Spinal cord (tissue), 10 donors: Measurements from ENCODE around the gene IQGAP3. TPM values are rescaled to one million over a fixed set of nuclear protein-coding genes. Genes with fewer than 3 reads are reported as not detected.

Source experiments
- DNase-seq, 6 donors: peaks; one replicate each; pipeline versions ENCODE4 v3.0.0 to v3.0.0-alpha.2; 2013 to 2015; ENCODE audit warnings: low spot score in 6 of 6, low read depth in 4 of 6
- H3K27ac ChIP-seq: one replicate; pipeline ENCODE4 v1.5.1; 2013; ENCODE audit warnings: low read depth, low read length, control low read depth
- H3K27me3 ChIP-seq: one replicate; pipeline ENCODE4 v1.6.1; 2013; ENCODE audit warnings: low read length; ENCODE audit not compliant: control insufficient read depth, insufficient read depth
- H3K36me3 ChIP-seq: one replicate; pipeline ENCODE4 v1.6.1; 2013; ENCODE audit warnings: low read length; ENCODE audit not compliant: control insufficient read depth, insufficient read depth
- H3K4me1 ChIP-seq: one replicate; pipeline ENCODE4 v1.6.1; 2013; ENCODE audit warnings: low read length; ENCODE audit not compliant: control insufficient read depth, insufficient read depth
- H3K4me3 ChIP-seq: one replicate; pipeline ENCODE4 v1.5.1; 2013; ENCODE audit warnings: low read depth, low read length, control low read depth
- H3K9me3 ChIP-seq: one replicate; pipeline ENCODE4 v1.6.1; 2013; ENCODE audit warnings: low read length; ENCODE audit not compliant: control insufficient read depth, insufficient read depth
- WGBS: methylation state at CpG from one replicate; pipeline ENCODE4 v1.1.5; 2013; ENCODE audit warnings: missing lambda C conversion rate; ENCODE audit not compliant: insufficient coverage; 5-methylcytosine and 5-hydroxymethylcytosine counted together
- polyA plus RNA-seq, 2 donors: library from polyadenylated mRNA; unstranded; fragments of 120-200 nt; gene quantifications; one replicate each; pipeline ENCODE4 v1.2.1, GENCODE V29; 2013; ENCODE audit not compliant: insufficient read length in 2 of 2
- total RNA-seq, 2 donors: library from RNA; depleted of rRNA in 1 of 2; stranded (reverse); fragments of 120-200 nt in 1 of 2; fragments of >200 nt in 1 of 2; gene quantifications; one replicate each; pipeline versions ENCODE4 v1.2.3 to v1.2.4, GENCODE V29; 2013 to 2014
- donor health status: healthy.

Gene IQGAP3
- total and polyA plus RNA-seq, 4 donors = 4.9 to 10.4 (median 7.0) TPM

DNA sequence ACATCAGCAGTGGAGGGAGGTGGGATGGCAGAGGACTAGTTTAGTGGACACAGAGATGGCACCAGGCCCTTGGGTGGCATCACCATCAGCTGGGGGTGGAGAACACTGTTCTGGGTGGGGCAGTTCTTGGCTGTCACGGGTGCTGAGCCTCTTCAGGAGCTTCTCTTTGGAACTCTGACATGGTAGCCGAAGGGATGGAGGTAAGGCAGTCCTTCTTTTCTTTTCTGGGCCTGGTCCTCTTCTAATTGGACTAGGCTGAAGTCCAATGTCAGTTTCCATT lies 63.5 kb downstream of the IQGAP3 start:
- no peak overlapping the region for H3K27ac ChIP-seq
- no peak overlapping the region for H3K4me3 ChIP-seq
- no peaks in the 10 kb centered on the region for H3K27me3 ChIP-seq
- H3K9me3 ChIP-seq = no peaks in the 10 kb centered on the region
- H3K36me3 ChIP-seq = no peaks in the 10 kb centered on the region
- WGBS = 85% methylated on average over 2 of the region's 2 CpGs
- peaks cover 39% of the 10 kb centered on the region for H3K4me1 ChIP-seq
- DNase-seq = no peak

DNA sequence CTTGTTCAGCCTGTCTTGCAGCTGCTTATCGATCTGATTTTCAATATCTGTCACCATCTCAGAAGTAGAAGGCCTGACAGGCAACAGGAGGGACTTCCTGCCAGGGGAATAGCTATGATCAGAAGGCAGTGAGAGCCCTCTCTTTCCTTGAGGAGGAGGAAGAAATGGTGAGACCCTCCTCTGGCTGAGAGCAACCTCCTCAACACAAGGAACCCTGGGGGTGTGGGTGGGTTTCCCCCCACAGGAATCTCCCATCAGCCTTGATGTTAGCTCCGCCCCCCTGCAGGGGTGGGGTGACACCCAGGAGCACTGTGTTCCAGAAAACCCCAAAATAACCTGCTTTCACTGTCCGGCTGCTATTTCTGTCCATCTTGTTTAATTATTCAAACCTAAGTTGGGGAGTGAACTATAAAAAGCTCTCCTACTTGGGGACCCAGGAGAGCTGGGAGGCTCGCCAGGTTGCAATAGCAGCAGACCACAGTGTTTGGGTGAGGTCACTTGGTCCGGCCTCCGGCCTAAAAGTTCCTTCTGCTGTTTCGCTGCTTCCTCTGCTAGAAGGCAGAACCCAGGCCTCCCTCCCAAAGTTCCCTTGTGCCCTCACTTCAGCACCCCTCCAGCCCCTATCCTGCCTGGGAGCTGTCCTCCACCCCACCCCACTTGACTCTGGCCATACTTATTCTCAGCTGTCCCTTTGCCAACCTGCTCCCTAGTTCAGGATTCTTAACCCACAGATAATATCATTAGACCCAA lies 64.0 kb downstream of the IQGAP3 start:
- Histone ChIP-seq H3K4me1 (peaks cover 40% of the 10 kb centered on the region), H3K27me3 (no peaks in the 10 kb centered on the region), H3K27ac (no peak overlapping the region), H3K36me3 (no peaks in the 10 kb centered on the region), H3K4me3 (no peak overlapping the region), H3K9me3 (no peaks in the 10 kb centered on the region)
- WGBS = 85% methylated on average over 5 of the region's 7 CpGs
- no peak for DNase-seq

DNA sequence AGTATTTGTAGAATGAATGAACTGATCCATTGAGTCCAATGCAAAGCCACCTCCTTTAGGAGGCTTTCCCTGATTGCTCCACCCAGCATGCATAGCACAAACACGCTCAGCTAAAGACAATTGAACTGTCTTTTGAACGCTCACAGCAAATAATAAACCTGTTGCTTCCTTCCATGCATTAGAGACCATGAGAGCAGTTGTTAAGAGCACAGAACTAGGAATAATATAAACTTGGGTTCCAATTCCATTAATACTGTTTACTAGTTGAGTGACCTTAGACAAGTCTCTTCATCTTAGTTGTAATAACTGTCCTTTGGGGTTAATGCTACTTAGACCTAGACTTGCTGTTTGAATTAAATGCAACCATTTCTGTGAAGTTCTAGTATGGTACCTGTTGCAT lies 65.9 kb downstream of the IQGAP3 start:
- Histone ChIP-seq H3K27me3 (no peaks in the 10 kb centered on the region), H3K27ac (no peak overlapping the region), H3K4me3 (no peak overlapping the region), H3K9me3 (no peaks in the 10 kb centered on the region), H3K36me3 (no peaks in the 10 kb centered on the region), H3K4me1 (peaks cover 59% of the 10 kb centered on the region)
- DNase-seq = no peak
- no CpG with 5 or more reads among the region's 2 CpGs for WGBS

DNA sequence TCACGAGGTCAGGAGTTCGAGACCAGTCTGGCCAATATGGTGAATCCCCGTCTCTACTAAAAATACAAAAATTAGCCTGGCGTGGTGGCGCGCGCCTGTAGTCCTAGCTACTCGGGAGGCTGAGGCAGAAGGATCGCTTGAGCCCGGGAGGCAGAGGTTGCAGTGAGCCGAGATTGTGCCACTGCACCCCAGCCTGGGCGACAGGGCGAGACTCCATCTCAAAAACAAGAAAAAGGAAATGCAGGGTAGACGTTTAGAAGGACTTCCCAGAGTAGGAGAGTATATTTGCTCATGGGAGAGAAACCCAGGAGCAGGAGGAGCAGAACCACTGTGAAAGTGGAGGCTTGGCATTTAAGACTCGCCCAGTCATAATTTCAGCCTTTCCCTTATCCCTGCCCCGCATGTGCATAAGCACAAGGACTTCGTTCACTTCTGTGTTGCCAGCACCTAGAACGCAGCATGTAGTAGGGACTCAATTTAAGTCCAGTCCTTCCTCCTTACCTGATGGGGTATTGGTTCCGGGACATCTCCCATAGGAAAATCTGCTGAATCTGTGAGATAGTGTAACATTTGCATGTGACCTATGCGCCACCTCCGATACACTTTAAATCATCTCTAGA lies 66.6 kb downstream of the IQGAP3 start:
- no peaks in the 10 kb centered on the region for H3K27me3 ChIP-seq
- H3K27ac ChIP-seq = peak overlapping the region; percentile 95
- H3K36me3 ChIP-seq = no peaks in the 10 kb centered on the region
- H3K4me1 ChIP-seq = peaks cover 58% of the 10 kb centered on the region
- H3K9me3 ChIP-seq = no peaks in the 10 kb centered on the region
- DNase-seq = no peak
- peak overlapping the region; percentile 62 for H3K4me3 ChIP-seq
- WGBS = 80% methylated on average over 12 of the region's 21 CpGs

DNA sequence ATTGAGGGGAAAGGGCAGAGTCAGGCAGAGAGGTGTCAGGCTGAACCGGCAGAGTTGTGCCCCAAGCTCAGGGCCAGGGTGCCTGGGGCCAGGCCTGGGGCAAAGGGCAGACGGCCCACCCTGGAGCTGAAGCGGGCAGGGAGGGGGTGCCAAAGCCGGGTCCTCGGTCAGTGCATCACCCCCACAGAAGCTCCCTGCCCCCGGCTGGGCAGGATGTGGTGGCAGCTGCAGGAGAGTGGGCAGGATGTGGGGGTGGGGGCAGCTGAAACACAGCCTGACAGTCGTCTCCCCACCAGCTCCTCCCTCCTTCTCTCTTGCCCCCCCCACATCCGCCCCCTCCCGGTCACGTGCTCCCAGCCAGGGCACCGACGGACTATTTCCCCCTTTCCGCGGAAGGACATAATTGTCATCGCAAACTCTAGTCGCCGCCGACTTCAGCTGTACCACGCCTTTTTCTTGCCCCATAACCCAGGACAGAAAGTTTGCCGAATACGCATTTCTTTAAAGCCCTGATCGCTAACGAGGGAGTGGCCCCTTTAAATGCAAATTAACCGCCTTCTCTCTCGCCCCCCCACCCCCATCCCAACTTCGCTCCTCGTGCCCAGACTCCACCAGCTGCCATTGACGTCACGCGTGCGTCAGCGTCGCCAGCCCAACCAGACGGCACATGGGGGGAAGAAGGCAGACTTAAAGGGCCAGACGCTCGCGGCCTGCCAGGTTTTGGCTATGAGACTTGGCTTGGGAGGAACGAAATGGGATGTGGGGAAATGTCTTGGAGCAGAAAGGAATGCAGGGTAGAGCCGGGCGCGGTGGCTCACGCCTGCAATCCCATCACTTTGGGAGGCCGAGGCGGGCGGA lies 67.3 kb downstream of the IQGAP3 start:
- Histone ChIP-seq H3K27ac (peak overlapping the region; percentile 95), H3K36me3 (no peaks in the 10 kb centered on the region), H3K4me1 (peaks cover 50% of the 10 kb centered on the region), H3K4me3 (peak overlapping the region; percentile 62), H3K27me3 (no peaks in the 10 kb centered on the region), H3K9me3 (no peaks in the 10 kb centered on the region)
- WGBS = 0% methylated on average over 21 of the region's 45 CpGs
- peak; percentile 98 to 100 (median 98) for DNase-seq

DNA sequence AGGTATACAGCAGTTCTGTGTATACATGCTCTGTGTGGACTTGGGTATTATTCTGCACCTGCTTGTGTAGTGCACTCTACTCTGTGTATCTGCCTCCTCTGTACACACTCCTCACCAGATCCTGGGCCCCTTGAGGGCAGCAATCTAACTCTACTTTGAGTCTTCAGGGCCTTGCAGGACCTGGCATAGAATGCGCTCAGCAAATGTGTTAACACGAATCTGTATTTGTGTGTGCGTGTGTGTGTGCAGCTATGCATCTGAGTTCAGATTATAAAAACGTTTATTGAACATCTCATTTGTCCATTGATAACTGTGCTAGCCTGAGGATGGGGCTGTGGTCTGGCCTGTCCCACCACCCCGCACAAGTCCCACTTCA lies 67.9 kb downstream of the IQGAP3 start:
- Histone ChIP-seq H3K4me1 (peaks cover 47% of the 10 kb centered on the region), H3K27ac (peak overlapping the region; percentile 95), H3K36me3 (no peaks in the 10 kb centered on the region), H3K9me3 (no peaks in the 10 kb centered on the region), H3K27me3 (no peaks in the 10 kb centered on the region), H3K4me3 (peak overlapping the region; percentile 62)
- 39% methylated on average over 3 of the region's 5 CpGs for WGBS
- peak in 1 of 6 donors; percentile 32 for DNase-seq

DNA sequence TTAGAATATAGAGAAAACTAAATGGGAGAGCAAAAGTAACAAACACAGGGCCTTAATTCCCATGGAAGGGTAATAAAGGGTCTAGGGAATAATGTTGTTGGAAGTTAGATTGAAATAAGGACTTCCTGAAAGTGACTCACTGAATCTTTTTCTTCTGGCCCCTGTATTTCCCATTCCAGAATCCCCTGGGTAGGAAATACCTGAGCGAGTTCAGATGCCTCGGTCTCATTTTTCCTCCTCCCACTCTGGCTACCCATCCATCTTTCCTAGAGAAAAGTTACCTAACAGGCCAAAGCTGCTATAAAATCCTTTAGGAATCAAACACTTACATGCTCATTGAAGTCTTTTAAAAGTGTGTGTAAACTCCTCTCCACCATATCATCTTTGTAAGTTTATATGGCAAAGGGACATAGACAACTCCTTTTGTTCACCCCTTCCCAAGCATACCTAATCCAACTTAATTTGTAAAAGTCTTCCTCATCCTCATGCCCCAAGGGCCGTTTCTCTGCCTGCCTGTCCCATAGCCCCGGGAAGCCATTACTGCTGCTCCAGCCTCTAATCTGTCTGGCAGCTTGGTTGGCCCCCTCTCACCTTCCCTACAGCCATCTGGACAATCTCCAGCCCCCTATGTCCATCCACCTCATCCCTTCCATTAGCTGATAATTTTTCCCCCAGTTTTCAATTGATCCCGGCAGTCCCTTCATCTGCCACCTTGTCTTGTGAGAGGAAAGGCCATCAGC lies 68.5 kb downstream of the IQGAP3 start:
- 68% methylated on average over 3 of the region's 5 CpGs for WGBS
- Histone ChIP-seq H3K4me3 (no peak overlapping the region), H3K27me3 (no peaks in the 10 kb centered on the region), H3K36me3 (no peaks in the 10 kb centered on the region), H3K9me3 (no peaks in the 10 kb centered on the region), H3K4me1 (peaks cover 50% of the 10 kb centered on the region), H3K27ac (peak overlapping the region; percentile 95)
- DNase-seq = no peak

DNA sequence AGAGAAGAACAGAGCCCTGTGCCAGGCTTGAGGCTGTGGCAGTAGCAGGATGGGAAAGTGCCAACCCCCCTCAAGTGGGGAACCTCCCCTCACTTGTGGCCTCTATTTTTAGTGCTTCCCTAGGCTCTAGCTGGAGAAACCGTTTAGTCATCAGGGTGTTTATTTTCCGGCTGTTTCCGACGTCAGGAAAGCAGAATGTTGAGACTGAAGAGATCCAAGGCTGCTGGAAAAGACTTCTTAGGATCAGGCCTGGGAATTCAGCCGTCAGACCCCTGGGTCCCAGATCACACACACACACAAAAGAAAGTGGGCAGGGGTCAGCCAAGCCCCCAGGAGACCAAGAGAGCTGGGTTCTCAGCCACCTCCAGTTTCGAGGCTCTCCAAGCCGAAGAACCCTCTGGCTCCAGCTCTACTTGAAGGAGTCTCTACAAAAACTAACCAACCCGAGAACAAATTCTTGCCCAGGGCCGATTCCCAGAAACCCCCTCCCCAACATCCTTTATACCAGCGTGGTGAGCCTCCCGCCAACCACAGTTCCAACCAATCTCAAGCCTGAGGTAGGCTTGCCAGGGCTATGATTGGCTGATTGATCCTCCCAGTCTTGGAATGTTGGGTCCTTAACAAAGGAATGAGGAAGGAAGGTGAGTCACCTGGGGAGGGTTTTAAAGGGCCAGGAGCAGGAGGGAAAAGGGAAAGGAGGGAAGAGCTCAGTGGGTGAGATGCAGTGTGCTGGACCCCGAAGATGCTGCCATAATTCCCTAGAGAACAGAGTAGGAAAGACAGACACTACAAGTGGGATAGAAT lies 69.3 kb downstream of the IQGAP3 start:
- peak in 2 of 6 donors; percentile 46 to 65 for DNase-seq
- Histone ChIP-seq H3K9me3 (no peaks in the 10 kb centered on the region), H3K27me3 (no peaks in the 10 kb centered on the region), H3K27ac (peak overlapping the region; percentile 95), H3K4me1 (peaks cover 58% of the 10 kb centered on the region), H3K4me3 (no peak overlapping the region), H3K36me3 (peaks cover under 1% of the 10 kb centered on the region)
- WGBS = 39% methylated on average over 8 of the region's 12 CpGs
